Stomach (tissue), 9 donors: Measurements from ENCODE around the gene MRPL33. TPM values are rescaled to one million over a fixed set of nuclear protein-coding genes. Genes with fewer than 3 reads are reported as not detected.

ENCODE experiments used
- DNase-seq, 2 donors: peaks; one replicate each; pipeline versions ENCODE4 v3.0.0 to v3.0.0-alpha.2; 2013 to 2019
- H3K27ac ChIP-seq, 5 donors: fragments of 200-600 bp in 4 of 5; sonication (generic) in 4 of 5; one replicate each; pipeline ENCODE4 v1.5.1; 2013 to 2019; ENCODE audit warnings: mild to moderate bottlenecking in 1 of 5, moderate library complexity in 1 of 5
- H3K27me3 ChIP-seq, 3 donors: fragments of 200-600 bp; sonication (generic); one replicate each; pipeline ENCODE4 v1.5.1; 2017 to 2019; ENCODE audit warnings: mixed run types in 1 of 3
- H3K36me3 ChIP-seq, 4 donors: fragments of 200-600 bp; sonication (generic); 1 replicate in 3 of 4; 2 replicates in 1 of 4; pipeline ENCODE4 v1.5.1; 2016 to 2019
- H3K4me1 ChIP-seq, 4 donors: fragments of 200-600 bp; sonication (generic); one replicate each; pipeline ENCODE4 v1.5.1; 2016 to 2019
- H3K4me3 ChIP-seq, 4 donors: fragments of 200-600 bp; sonication (generic) in 3 of 4; one replicate each; pipeline ENCODE4 v1.5.1; 2016 to 2019; ENCODE audit warnings: mild to moderate bottlenecking in 1 of 4
- H3K9me3 ChIP-seq, 4 donors: fragments of 200-600 bp; sonication (generic); one replicate each; pipeline ENCODE4 v1.5.1; 2016 to 2019
- EP300 ChIP-seq: sonication (generic); formaldehyde crosslinking; IDR thresholded peaks from one replicate; pipeline ENCODE4 v1.6.1; 2017; ENCODE audit warnings: antibody characterized with exemption
- POLR2A ChIP-seq, 4 donors: fragments of 450-650 bp; IDR thresholded peaks; one replicate each; pipeline ENCODE4 v1.6.1; 2016; ENCODE audit warnings: antibody characterized with exemption in 4 of 4, control low read depth in 2 of 4, mild to moderate bottlenecking in 1 of 4, moderate library complexity in 1 of 4
- POLR2AphosphoS5 ChIP-seq, 3 donors: sonication (generic); formaldehyde crosslinking; IDR thresholded peaks; one replicate each; pipeline ENCODE4 v1.6.1; 2016; ENCODE audit warnings: antibody characterized with exemption in 3 of 3
- WGBS, 5 donors: extraction: QIAGEN DNeasy Blood & Tissue Kit in 3 of 5; methylation state at CpG; one replicate each; pipeline versions ENCODE4 v1.1.5 to v1.1.7; 2013 to 2018; 5-methylcytosine and 5-hydroxymethylcytosine counted together
- intact Hi-C: fragments of 100-400 bp; cut with DNase I; formaldehyde crosslinking; loops from one replicate; pipeline ENCODE4 v1.15.1; 2023; ENCODE audit warnings: low total_unique reads
- polyA plus RNA-seq, 3 donors: library from polyadenylated mRNA; stranded (reverse); fragments of 200-250 nt; gene quantifications; one replicate each; pipeline ENCODE4 v1.2.3, GENCODE V29; 2013
- total RNA-seq, 5 donors: library from RNA; depleted of rRNA; stranded (reverse); fragments of >200 nt; gene quantifications; one replicate each; pipeline versions ENCODE4 v1.1.0 to v1.2.3, GENCODE V29; 2014 to 2016
- TF ChIP-seq, protein P1 (sequence below), 7 experiments: fragments of 450-650 bp in 4 of 7; fragments of 200-600 bp in 3 of 7; sonication (generic) in 3 of 7; IDR thresholded peaks; one replicate each; pipeline ENCODE4 v1.5.1; 2016 to 2019; ENCODE audit warnings: antibody characterized with exemption in 7 of 7, control low read depth in 2 of 7, mild to moderate bottlenecking in 1 of 7
- donor health status: healthy with polysubstance abuse.
- donor health status: Bipolar disorder and iron deficiency.
- donor health status: healthy.

The MRPL33 gene
- total and polyA plus RNA-seq, 8 donors, result 8.2 to 268 (median 135) TPM

DNA sequence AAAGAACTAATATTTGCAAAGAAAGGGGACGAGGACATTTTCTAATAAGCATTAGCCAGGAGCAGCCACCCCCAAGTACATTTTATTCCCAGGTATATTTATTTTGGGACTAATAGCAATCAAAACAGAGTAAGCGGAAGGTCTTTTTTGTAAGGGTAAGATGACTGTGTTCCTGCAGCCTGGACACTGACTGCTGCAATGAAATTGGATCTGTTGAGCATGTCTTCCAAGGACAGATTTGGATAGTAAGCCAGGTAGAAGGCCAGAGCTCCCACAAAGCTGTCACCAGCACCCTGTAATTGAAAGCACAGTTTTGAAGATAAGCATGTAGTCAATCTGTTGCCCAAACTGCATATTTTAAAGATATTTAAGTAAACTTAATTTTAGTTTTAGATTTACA lies 10.0 kb downstream of the MRPL33 start:
- no peak for DNase-seq
- Histone ChIP-seq H3K27ac (peak overlapping the region in 1 of 5 donors; percentile 81), H3K4me1 (peaks cover 0 to 33% (median 16%) of the 10 kb centered on the region in 4 donors), H3K4me3 (no peak overlapping the region), H3K9me3 (no peaks in the 10 kb centered on the region), H3K27me3 (no peaks in the 10 kb centered on the region), H3K36me3 (peaks cover 0 to 39% (median 21%) of the 10 kb centered on the region in 4 donors)
- intact Hi-C loops, result no loop called here
- TF ChIP-seq, protein P1, sequence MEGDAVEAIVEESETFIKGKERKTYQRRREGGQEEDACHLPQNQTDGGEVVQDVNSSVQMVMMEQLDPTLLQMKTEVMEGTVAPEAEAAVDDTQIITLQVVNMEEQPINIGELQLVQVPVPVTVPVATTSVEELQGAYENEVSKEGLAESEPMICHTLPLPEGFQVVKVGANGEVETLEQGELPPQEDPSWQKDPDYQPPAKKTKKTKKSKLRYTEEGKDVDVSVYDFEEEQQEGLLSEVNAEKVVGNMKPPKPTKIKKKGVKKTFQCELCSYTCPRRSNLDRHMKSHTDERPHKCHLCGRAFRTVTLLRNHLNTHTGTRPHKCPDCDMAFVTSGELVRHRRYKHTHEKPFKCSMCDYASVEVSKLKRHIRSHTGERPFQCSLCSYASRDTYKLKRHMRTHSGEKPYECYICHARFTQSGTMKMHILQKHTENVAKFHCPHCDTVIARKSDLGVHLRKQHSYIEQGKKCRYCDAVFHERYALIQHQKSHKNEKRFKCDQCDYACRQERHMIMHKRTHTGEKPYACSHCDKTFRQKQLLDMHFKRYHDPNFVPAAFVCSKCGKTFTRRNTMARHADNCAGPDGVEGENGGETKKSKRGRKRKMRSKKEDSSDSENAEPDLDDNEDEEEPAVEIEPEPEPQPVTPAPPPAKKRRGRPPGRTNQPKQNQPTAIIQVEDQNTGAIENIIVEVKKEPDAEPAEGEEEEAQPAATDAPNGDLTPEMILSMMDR (IDR thresholded peaks at IDR 0.05), result no peak
- TF ChIP-seq EP300 (no peak), POLR2A (IDR thresholded peaks at IDR 0.05) (no peak), POLR2AphosphoS5 (IDR thresholded peaks at IDR 0.05) (no peak)
- 87 to 94% (median 90%) methylated on average over 2 of the region's 2 CpGs for WGBS, 5 donors

DNA sequence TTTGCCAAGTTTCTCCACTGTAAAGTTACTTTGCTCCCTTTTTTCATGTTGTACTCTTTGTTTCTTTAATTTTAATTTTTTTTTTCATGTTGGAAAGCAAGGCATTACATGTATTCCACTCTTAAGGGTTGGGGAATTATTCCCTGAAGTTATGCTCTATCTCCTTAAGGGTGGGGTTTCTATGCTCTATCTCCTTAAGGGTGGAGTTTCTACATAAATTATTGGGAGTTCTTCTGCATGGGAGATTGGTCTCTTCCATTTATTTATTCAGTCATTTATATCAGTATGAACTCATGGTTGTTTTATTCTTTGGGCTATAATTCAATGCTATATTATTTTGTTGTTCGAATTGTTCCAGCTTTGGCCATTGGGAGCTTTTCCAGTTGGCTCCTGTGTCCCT lies 11.2 kb downstream of the MRPL33 start:
- Histone ChIP-seq H3K4me3 (no peak overlapping the region), H3K27ac (no peak overlapping the region), H3K36me3 (peaks cover 0 to 28% (median 21%) of the 10 kb centered on the region in 4 donors), H3K9me3 (no peaks in the 10 kb centered on the region), H3K4me1 (peaks cover 0 to 26% (median 10%) of the 10 kb centered on the region in 4 donors), H3K27me3 (no peaks in the 10 kb centered on the region)
- TF ChIP-seq POLR2AphosphoS5 (IDR thresholded peaks at IDR 0.05) (no peak), EP300 (no peak), POLR2A (IDR thresholded peaks at IDR 0.05) (no peak)
- TF ChIP-seq, protein P1 (IDR thresholded peaks at IDR 0.05), result no peak
- 88 to 98% (median 93%) methylated on average over 1 of the region's 1 CpG for whole genome bisulfite sequencing, 5 donors
- no peak for DNase-seq
- intact Hi-C loops, result no loop called here

DNA sequence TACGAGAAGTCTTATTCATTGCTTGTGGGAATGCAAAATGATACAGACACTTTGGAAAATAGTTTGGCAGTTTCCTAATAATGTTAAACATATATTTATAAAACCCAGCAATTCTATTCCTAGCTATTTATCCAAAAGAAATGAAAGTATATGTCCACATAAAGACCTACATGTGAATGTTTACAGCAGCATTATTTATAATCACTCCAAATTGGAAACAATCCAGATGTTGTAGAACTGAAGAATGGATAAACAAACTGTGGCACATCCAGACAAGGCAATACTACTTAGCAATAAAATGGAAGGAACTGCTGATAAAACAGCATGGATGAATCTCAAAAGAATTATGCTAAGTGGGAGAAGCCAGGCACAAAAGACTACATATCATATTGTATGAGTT lies 19.3 kb downstream of the MRPL33 start:
- Histone ChIP-seq H3K27ac (no peak overlapping the region), H3K4me1 (peaks cover 0 to 8% (median 4%) of the 10 kb centered on the region in 4 donors), H3K4me3 (no peak overlapping the region), H3K36me3 (no peaks in the 10 kb centered on the region), H3K27me3 (no peaks in the 10 kb centered on the region), H3K9me3 (no peaks in the 10 kb centered on the region)
- TF ChIP-seq POLR2AphosphoS5 (IDR thresholded peaks at IDR 0.05) (no peak), POLR2A (IDR thresholded peaks at IDR 0.05) (no peak), EP300 (no peak)
- TF ChIP-seq, protein P1 (IDR thresholded peaks at IDR 0.05), result no peak
- DNase-seq, result no peak
- WGBS, 5 donors, result 87 to 100% (median 92%) methylated on average over 1 of the region's 1 CpG
- intact Hi-C loops, result no loop called here

DNA sequence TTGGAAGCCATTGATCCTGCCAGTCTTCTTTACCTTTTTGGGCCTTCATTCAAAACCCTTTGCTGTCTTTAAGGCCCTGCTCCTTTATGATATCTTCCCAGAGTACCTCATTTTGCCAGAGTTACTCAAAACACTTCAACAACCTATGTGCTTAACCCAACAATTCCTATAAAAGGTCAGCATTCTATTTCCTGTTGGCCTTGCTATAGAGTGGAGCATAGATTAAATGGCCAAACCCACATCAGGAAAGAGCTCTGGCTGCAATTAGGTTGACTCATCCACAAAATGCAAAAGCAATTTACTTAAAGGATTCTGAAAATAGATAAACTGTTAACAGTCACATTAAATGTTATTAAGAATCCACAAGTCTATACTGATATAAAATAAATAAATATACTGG lies 21.2 kb downstream of the MRPL33 start:
- Histone ChIP-seq H3K27me3 (no peaks in the 10 kb centered on the region), H3K9me3 (no peaks in the 10 kb centered on the region), H3K36me3 (no peaks in the 10 kb centered on the region), H3K27ac (no peak overlapping the region), H3K4me3 (no peak overlapping the region), H3K4me1 (peaks cover 0 to 25% (median 17%) of the 10 kb centered on the region in 4 donors)
- DNase-seq, result no peak
- TF ChIP-seq, protein P1 (IDR thresholded peaks at IDR 0.05), result no peak
- TF ChIP-seq POLR2AphosphoS5 (IDR thresholded peaks at IDR 0.05) (peak in 1 of 3 donors; percentile 36), POLR2A (IDR thresholded peaks at IDR 0.05) (no peak)
- intact Hi-C loops, result no loop called here
